T-helper 2 cell treated with Interferon-gamma antibody and Interleukin-4, amounts not matched to agents 100 ng/mL and 5 ng/mL, for 36 hours (primary cell): ENCODE data around the gene KAT2B. TPM values are rescaled to one million over a fixed set of nuclear protein-coding genes. Genes with fewer than 3 reads are reported as not detected.
"Not testable (repeated sequence)": the region's sequence is repeated elsewhere in the genome, so short reads cannot be mapped to it uniquely, and the experiment has no call there.

ENCODE experiments used
- intact Hi-C: fragments of 100-400 bp; cut with micrococcal nuclease; formaldehyde crosslinking; loops from one replicate; pipeline ENCODE4 v1.15.1; 2023
- total RNA-seq: library from RNA; stranded (reverse); gene quantifications from 2 replicates; pipeline ENCODE4 v1.2.3, GENCODE V29; 2022

The KAT2B gene
- total RNA-seq, 1 donor from 2014 or later: 72.9 TPM

- intact Hi-C loops: loop anchor here (1.0 to 5.0 kb wide), 5 partner anchors 14 to 1618 kb away; partner anchors contain the start of gene SGO1
Observed at GRCh38 chr3:20040548-20041196, 426 bp downstream of the KAT2B start.

GRCh38 chr3:20041197-20041780, 1.0 kb downstream of the KAT2B start:
- intact Hi-C loops: loop anchor here (1.0 to 5.0 kb wide), 3 partner anchors 14 to 1619 kb away; no protein-coding TSS in a partner anchor

GRCh38 chr3:20042331-20042730, 2.1 kb downstream of the KAT2B start:
- intact Hi-C loops: loop anchor here (5.0 kb wide), 1 partner anchor 1620 kb away; no protein-coding TSS in a partner anchor

GRCh38 chr3:20043396-20043795, 3.1 kb downstream of the KAT2B start:
- intact Hi-C loops: loop anchor here (1.0 to 5.0 kb wide), 2 partner anchors 18 to 1621 kb away; no protein-coding TSS in a partner anchor

GRCh38 chr3:20043825-20044224, 3.6 kb downstream of the KAT2B start:
- intact Hi-C loops: loop anchor here (1.0 to 5.0 kb wide), 2 partner anchors 17 to 1622 kb away; no protein-coding TSS in a partner anchor

- intact Hi-C loops: not testable (repeated sequence)
Observed at GRCh38 chr3:20045141-20045540, 4.9 kb downstream of the KAT2B start.

- intact Hi-C loops: no loop called here
Observed at GRCh38 chr3:20046556-20046955, 6.3 kb downstream of the KAT2B start.

- intact Hi-C loops: no loop called here
Observed at GRCh38 chr3:20047341-20047779, 7.1 kb downstream of the KAT2B start.

GRCh38 chr3:20047976-20048883, 8.0 kb downstream of the KAT2B start:
- intact Hi-C loops: no loop called here

GRCh38 chr3:20051123-20051806, 11.0 kb downstream of the KAT2B start:
- intact Hi-C loops: no loop called here

- intact Hi-C loops: no loop called here
Observed at GRCh38 chr3:20052851-20053250, 12.6 kb downstream of the KAT2B start.

GRCh38 chr3:20054549-20054987, 14.3 kb downstream of the KAT2B start:
- intact Hi-C loops: loop anchor here (2.0 kb wide), 2 partner anchors 14 to 50 kb away; partner anchors contain the start of gene KAT2B

- intact Hi-C loops: loop anchor here (2.0 kb wide), 2 partner anchors 14 to 50 kb away; partner anchors contain the start of gene KAT2B
Observed at GRCh38 chr3:20055020-20055775, 15.0 kb downstream of the KAT2B start.

GRCh38 chr3:20055842-20056241, 15.6 kb downstream of the KAT2B start:
- intact Hi-C loops: loop anchor here (2.0 kb wide), 2 partner anchors 15 to 49 kb away; partner anchors contain the start of gene KAT2B

- intact Hi-C loops: no loop called here
Observed at GRCh38 chr3:20056725-20057611, 16.7 kb downstream of the KAT2B start.

- intact Hi-C loops: no loop called here
Observed at GRCh38 chr3:20057612-20058180, 17.4 kb downstream of the KAT2B start.

- intact Hi-C loops: no loop called here
Observed at GRCh38 chr3:20059929-20060328, 19.7 kb downstream of the KAT2B start.

GRCh38 chr3:20060974-20061685, 20.9 kb downstream of the KAT2B start:
- intact Hi-C loops: loop anchor here (1.0 kb wide), 2 partner anchors 18 to 43 kb away; no protein-coding TSS in a partner anchor
